Mesothelial cell of epicardium (in vitro differentiated cells): ENCODE results near the gene SCAF11. TPM values are rescaled to one million over a fixed set of nuclear protein-coding genes. Genes with fewer than 3 reads are reported as not detected.

Experiments
- DNase-seq, 2 experiments: peaks; one replicate each; pipeline ENCODE4 v3.0.0; 2021; ENCODE audit warnings: low spot score in 2 of 2; ENCODE audit not compliant: unreplicated experiment in 2 of 2
- H3K27ac Mint-ChIP-seq: 2 replicates; pipeline ENCODE4 v1.8.0; 2021; ENCODE audit warnings: mixed read lengths
- H3K27me3 Mint-ChIP-seq: 2 replicates; pipeline ENCODE4 v1.8.0; 2021; ENCODE audit warnings: low read depth, mixed read lengths
- H3K36me3 Mint-ChIP-seq: 2 replicates; pipeline ENCODE4 v1.8.0; 2021; ENCODE audit warnings: mixed read lengths
- H3K4me1 Mint-ChIP-seq: 2 replicates; pipeline ENCODE4 v1.8.0; 2021; ENCODE audit warnings: mixed read lengths
- H3K4me3 Mint-ChIP-seq: 2 replicates; pipeline ENCODE4 v1.8.0; 2021; ENCODE audit warnings: mild to moderate bottlenecking, moderate library complexity, mixed read lengths
- H3K9me3 Mint-ChIP-seq: 2 replicates; pipeline ENCODE4 v1.8.0; 2021; ENCODE audit warnings: mixed read lengths
- total RNA-seq: library from RNA; stranded (reverse); gene quantifications from 3 replicates; pipeline ENCODE4 v1.2.1, GENCODE V29; 2021
- TF ChIP-seq, protein P1 (sequence below): fragments of 200-600 bp; sonication (generic); IDR thresholded peaks from one replicate; pipeline ENCODE4 v1.5.0; 2021; ENCODE audit warnings: antibody characterized with exemption; ENCODE audit not compliant: unreplicated experiment

Gene SCAF11
- total RNA-seq, 1 donor from 2014 or later, result 119 TPM

DNA sequence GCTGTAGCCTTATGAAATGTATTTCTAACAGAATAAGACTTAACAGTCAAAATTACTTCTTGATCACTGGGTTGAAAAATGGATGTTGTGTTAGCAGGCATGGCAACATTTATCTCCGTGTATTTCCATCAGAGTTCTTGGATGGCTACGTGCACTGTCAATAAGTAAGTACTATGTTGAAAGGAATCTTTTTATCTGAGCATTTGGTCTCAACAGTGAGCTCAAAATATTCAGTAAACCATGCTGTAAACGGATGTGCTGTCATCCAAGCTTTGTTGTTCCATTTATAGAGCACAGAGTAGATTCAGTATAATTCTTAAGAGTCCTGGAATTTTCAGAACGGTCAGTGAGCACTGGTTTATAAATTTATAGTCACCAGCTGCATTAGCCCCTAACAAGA, 15.5 kb downstream of the SCAF11 start:
- TF ChIP-seq, protein P1, sequence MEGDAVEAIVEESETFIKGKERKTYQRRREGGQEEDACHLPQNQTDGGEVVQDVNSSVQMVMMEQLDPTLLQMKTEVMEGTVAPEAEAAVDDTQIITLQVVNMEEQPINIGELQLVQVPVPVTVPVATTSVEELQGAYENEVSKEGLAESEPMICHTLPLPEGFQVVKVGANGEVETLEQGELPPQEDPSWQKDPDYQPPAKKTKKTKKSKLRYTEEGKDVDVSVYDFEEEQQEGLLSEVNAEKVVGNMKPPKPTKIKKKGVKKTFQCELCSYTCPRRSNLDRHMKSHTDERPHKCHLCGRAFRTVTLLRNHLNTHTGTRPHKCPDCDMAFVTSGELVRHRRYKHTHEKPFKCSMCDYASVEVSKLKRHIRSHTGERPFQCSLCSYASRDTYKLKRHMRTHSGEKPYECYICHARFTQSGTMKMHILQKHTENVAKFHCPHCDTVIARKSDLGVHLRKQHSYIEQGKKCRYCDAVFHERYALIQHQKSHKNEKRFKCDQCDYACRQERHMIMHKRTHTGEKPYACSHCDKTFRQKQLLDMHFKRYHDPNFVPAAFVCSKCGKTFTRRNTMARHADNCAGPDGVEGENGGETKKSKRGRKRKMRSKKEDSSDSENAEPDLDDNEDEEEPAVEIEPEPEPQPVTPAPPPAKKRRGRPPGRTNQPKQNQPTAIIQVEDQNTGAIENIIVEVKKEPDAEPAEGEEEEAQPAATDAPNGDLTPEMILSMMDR, result no peak
- H3K27me3 Mint-ChIP-seq, result no peaks in the 10 kb centered on the region
- DNase-seq, result no peak

DNA sequence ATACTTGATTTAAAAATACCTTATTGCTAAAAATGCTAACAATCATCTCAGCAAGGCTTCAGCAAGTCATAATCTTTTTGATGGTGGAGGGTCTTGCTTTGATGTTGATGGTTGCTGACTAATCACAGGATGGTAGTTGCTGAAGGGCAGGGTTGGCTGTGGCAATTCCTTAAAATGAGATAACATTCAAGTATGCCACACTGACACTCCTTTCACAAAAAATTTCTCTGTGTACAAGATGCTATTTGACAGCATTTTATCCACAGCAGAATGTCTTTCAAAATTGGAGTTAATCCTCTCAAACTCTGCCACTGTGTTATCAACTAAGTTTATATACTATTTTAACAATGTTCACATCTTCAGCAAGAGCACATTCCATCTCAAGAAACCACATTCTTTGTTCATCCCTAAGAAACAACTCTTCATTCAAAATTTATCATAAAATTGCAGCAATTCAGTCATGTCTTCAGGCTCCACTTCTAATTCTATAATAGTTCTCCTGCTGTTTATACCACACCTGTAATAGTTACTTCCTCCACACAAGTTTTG, 16.1 kb downstream of the SCAF11 start:
- Mint-ChIP-seq H3K27ac (no peak overlapping the region), H3K9me3 (peaks cover 5% of the 10 kb centered on the region), H3K36me3 (peaks cover 31% of the 10 kb centered on the region), H3K4me3 (no peak overlapping the region), H3K4me1 (peaks cover 30% of the 10 kb centered on the region), H3K27me3 (no peaks in the 10 kb centered on the region)
- TF ChIP-seq, protein P1, result no peak
- DNase-seq, result no peak

More for the DNA sequence above, 15.5 kb downstream of the SCAF11 start:
- Mint-ChIP-seq H3K36me3 (peaks cover 31% of the 10 kb centered on the region), H3K4me1 (peaks cover 26% of the 10 kb centered on the region), H3K4me3 (no peak overlapping the region), H3K9me3 (peaks cover 5% of the 10 kb centered on the region), H3K27ac (no peak overlapping the region)

GRCh38 chr12:45973526-45973925, 16.8 kb downstream of the SCAF11 start:
- no peak for DNase-seq
- H3K27me3 Mint-ChIP-seq, result no peaks in the 10 kb centered on the region
- peaks cover 32% of the 10 kb centered on the region for H3K4me1 Mint-ChIP-seq
- peak overlapping the region; percentile 60 for H3K27ac Mint-ChIP-seq
- no peak overlapping the region for H3K4me3 Mint-ChIP-seq
- peaks cover 31% of the 10 kb centered on the region for H3K36me3 Mint-ChIP-seq
- H3K9me3 Mint-ChIP-seq, result peaks cover 5% of the 10 kb centered on the region
- TF ChIP-seq, protein P1, result no peak

DNA sequence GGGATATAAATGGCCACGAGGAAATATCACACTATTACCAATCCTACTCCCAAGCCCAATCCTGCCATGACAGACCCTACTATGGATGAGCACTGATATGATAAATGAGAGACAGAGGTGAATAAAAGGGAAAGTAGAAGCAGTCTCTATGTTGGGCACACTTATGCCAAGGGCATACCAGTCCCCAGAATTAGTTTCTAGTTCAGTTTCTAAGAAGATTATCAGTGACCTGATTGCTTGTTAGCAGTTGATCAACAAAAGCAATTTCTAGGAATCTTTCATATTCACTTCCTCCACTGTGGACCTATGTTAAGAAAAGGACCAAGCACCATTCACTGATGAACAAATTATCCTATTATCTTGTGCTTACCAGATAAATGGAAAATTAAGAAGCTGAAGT, 20.0 kb downstream of the SCAF11 start:
- no peak for DNase-seq
- Mint-ChIP-seq H3K27me3 (no peaks in the 10 kb centered on the region), H3K9me3 (peaks cover 5% of the 10 kb centered on the region), H3K4me3 (no peak overlapping the region), H3K4me1 (peaks cover 34% of the 10 kb centered on the region), H3K27ac (peak overlapping the region; percentile 2), H3K36me3 (peaks cover 28% of the 10 kb centered on the region)
- TF ChIP-seq, protein P1, result no peak

- Mint-ChIP-seq H3K4me3 (no peak overlapping the region), H3K4me1 (peaks cover 41% of the 10 kb centered on the region), H3K27ac (peak overlapping the region; percentile 81), H3K9me3 (no peaks in the 10 kb centered on the region), H3K36me3 (peaks cover 19% of the 10 kb centered on the region), H3K27me3 (no peaks in the 10 kb centered on the region)
- no peak for DNase-seq
- TF ChIP-seq, protein P1, result no peak
Observed at GRCh38 chr12:45969084-45969483, 21.3 kb downstream of the SCAF11 start.

DNA sequence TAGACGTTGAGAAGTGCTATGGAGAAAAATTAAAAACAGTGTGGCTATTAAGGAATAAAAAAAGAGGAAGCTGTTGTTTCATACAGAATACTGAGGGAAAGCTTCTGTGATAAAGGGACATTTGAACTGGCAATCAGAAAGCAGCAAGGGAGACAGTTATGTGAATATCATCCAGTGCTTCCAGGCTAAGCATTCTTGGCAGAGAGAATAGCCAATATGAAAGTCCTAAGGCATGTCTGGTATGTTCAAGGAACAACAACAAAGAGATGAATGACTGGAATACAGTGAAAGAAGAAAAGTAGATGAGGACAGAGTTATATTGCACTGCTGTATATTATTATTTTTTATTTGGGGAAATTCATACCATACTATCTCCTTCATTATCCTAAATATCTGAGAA, 23.9 kb downstream of the SCAF11 start:
- Mint-ChIP-seq H3K4me1 (peaks cover 31% of the 10 kb centered on the region), H3K9me3 (peaks cover 19% of the 10 kb centered on the region), H3K27ac (peak overlapping the region; percentile 92), H3K4me3 (no peak overlapping the region), H3K36me3 (peaks cover 28% of the 10 kb centered on the region), H3K27me3 (no peaks in the 10 kb centered on the region)
- no peak for DNase-seq
- TF ChIP-seq, protein P1, result no peak
